Measurements from ENCODE around the gene KHDC4. TPM values are rescaled to one million over a fixed set of nuclear protein-coding genes. Genes with fewer than 3 reads are reported as not detected.

The KHDC4 gene
- total RNA-seq, 1 experiment from 2014 or later = 57.7 TPM

DNA sequence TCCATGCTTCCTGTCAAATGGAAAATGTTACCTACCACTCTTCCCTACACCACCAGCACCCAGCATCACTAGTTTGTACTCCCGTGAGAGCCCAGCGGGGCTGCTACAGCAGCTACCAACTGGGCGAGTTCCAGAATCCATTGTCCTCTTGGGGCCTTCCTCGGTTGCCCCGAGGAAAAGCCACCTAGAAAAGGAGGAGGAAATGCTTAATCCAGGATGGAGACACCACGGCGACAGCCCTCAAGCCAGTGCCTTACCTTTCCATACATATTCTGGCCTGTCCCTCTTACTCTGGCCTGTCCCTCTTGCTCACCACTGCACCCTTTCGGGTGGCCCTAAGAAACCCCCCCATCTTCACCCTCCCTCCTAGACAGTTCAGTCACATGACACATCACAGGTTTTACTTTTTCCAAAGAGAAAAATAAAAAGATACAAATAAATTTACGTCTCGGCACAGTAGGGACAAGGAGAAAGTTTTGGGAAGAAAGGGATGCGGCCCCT, 23.5 kb downstream of the KHDC4 start:
- H3K9me3 ChIP-seq (ENCODE audit: control insufficient read depth, low read depth, low read length) = no peaks in the 10 kb centered on the region
- DNase-seq = peak; percentile 44
- no peak overlapping the region for H4K5ac ChIP-seq (ENCODE audit: insufficient read length, low read depth, low read length)
- H3K27me3 ChIP-seq (ENCODE audit: insufficient read depth, low read length) = no peaks in the 10 kb centered on the region; the same call in 1 of the 2 replicates
- no peaks in the 10 kb centered on the region for H3K4me1 ChIP-seq (ENCODE audit: insufficient read depth, low read length)
- no peaks in the 10 kb centered on the region for H4K20me1 ChIP-seq (ENCODE audit: control insufficient read depth, insufficient read depth, insufficient read length)
- H3K23ac ChIP-seq (ENCODE audit: insufficient read length, low read depth, low read length) = no peak overlapping the region
- peak overlapping the region; percentile 17 for H3K9ac ChIP-seq (ENCODE audit: extremely low read depth, insufficient read length, low read length)
- H3K23me2 ChIP-seq (ENCODE audit: insufficient read length, low read depth, low read length, poor library complexity, severe bottlenecking) = peaks cover 6% of the 10 kb centered on the region
- no peak overlapping the region for H2BK15ac ChIP-seq (ENCODE audit: low read depth, low read length)
- no peak overlapping the region for H4K91ac ChIP-seq (ENCODE audit: insufficient read length, low read depth, low read length)
- no peak overlapping the region for H2AFZ ChIP-seq (ENCODE audit: low read length)
- TF ChIP-seq, protein P1, sequence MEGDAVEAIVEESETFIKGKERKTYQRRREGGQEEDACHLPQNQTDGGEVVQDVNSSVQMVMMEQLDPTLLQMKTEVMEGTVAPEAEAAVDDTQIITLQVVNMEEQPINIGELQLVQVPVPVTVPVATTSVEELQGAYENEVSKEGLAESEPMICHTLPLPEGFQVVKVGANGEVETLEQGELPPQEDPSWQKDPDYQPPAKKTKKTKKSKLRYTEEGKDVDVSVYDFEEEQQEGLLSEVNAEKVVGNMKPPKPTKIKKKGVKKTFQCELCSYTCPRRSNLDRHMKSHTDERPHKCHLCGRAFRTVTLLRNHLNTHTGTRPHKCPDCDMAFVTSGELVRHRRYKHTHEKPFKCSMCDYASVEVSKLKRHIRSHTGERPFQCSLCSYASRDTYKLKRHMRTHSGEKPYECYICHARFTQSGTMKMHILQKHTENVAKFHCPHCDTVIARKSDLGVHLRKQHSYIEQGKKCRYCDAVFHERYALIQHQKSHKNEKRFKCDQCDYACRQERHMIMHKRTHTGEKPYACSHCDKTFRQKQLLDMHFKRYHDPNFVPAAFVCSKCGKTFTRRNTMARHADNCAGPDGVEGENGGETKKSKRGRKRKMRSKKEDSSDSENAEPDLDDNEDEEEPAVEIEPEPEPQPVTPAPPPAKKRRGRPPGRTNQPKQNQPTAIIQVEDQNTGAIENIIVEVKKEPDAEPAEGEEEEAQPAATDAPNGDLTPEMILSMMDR (conservative IDR thresholded peaks at IDR 0.05) = peak; percentile 29; the same call in 1 of the 3 replicates
- no peak overlapping the region for H3K18ac ChIP-seq (ENCODE audit: insufficient read length, low read depth, low read length)
- peaks cover 17% of the 10 kb centered on the region in 2 experiments for H3K4me1 Mint-ChIP-seq
- H2BK120ac ChIP-seq (ENCODE audit: low read depth, low read length, poor library complexity, severe bottlenecking) = no peak overlapping the region
- peak overlapping the region; percentile 96 to 97 for H3K4me3 Mint-ChIP-seq
- no peaks in the 10 kb centered on the region for H3K9me3 Mint-ChIP-seq
- no peaks in the 10 kb centered on the region for H3K27me3 Mint-ChIP-seq (ENCODE audit: low read depth)
- no peak overlapping the region for H2AK5ac ChIP-seq (ENCODE audit: insufficient read length, low read length)
- no peaks in the 10 kb centered on the region for H3K79me2 ChIP-seq (ENCODE audit: insufficient read depth, low read length)
- no peak overlapping the region for H3K14ac ChIP-seq (ENCODE audit: insufficient read depth, low read length)
- no peak overlapping the region for H3K27ac ChIP-seq (ENCODE audit: insufficient read length, low read depth, low read length)
- no peak overlapping the region for H2BK5ac ChIP-seq (ENCODE audit: insufficient read length, low read length)
- no peak overlapping the region for H4K8ac ChIP-seq (replicated peaks; ENCODE audit: insufficient read length, low read depth, low read length)
- H3K4me2 ChIP-seq (ENCODE audit: insufficient read depth, insufficient read length, low read length) = peak overlapping the region; percentile 56
- H3K56ac ChIP-seq (ENCODE audit: insufficient read length, low read depth, low read length) = no peak overlapping the region
- no peak overlapping the region for H2BK20ac ChIP-seq (ENCODE audit: low read depth, low read length, poor library complexity, severe bottlenecking)
- no peak overlapping the region for H2BK12ac ChIP-seq (ENCODE audit: insufficient read length, low read depth, low read length)
- no peak overlapping the region for H3K4ac ChIP-seq (ENCODE audit: low read depth, low read length)
- peak overlapping the region; percentile 96 to 98 (median 96) for H3K27ac Mint-ChIP-seq
- no peak overlapping the region for H3T11ph ChIP-seq (ENCODE audit: low read length)
- peaks cover 17 to 72% (median 63%) of the 10 kb centered on the region in 3 experiments; a peak in 6 of 7 replicates for H3K36me3 Mint-ChIP-seq (ENCODE audit: insufficient read depth in 1 of 3, low read depth in 3 of 3)
- WGBS (ENCODE audit: extremely low coverage, insufficient read length, low lambda C conversion rate) = no CpG with 5 or more reads among the region's 11 CpGs
- no peaks in the 10 kb centered on the region for H3K79me1 ChIP-seq (ENCODE audit: insufficient read depth, low read depth, low read length, poor library complexity, severe bottlenecking)

All from H9 (cell line).